ENCODE results near the gene CTBP2. TPM values are rescaled to one million over a fixed set of nuclear protein-coding genes. Genes with fewer than 3 reads are reported as not detected.

Gene CTBP2
- total RNA-seq, 1 experiment from 2014 or later, result 125 TPM

- no peak for TF ChIP-seq TCF7L2 (IDR thresholded peaks at IDR 0.05; ENCODE audit: low read depth, low read length)
- TF ChIP-seq, protein P1, sequence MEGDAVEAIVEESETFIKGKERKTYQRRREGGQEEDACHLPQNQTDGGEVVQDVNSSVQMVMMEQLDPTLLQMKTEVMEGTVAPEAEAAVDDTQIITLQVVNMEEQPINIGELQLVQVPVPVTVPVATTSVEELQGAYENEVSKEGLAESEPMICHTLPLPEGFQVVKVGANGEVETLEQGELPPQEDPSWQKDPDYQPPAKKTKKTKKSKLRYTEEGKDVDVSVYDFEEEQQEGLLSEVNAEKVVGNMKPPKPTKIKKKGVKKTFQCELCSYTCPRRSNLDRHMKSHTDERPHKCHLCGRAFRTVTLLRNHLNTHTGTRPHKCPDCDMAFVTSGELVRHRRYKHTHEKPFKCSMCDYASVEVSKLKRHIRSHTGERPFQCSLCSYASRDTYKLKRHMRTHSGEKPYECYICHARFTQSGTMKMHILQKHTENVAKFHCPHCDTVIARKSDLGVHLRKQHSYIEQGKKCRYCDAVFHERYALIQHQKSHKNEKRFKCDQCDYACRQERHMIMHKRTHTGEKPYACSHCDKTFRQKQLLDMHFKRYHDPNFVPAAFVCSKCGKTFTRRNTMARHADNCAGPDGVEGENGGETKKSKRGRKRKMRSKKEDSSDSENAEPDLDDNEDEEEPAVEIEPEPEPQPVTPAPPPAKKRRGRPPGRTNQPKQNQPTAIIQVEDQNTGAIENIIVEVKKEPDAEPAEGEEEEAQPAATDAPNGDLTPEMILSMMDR (IDR thresholded peaks at IDR 0.05), result no peak
- TF ChIP-seq SIN3A (IDR thresholded peaks at IDR 0.05; ENCODE audit: borderline replicate concordance, insufficient read depth, low read depth, low read length), result no peak
- TF ChIP-seq, protein P2, sequence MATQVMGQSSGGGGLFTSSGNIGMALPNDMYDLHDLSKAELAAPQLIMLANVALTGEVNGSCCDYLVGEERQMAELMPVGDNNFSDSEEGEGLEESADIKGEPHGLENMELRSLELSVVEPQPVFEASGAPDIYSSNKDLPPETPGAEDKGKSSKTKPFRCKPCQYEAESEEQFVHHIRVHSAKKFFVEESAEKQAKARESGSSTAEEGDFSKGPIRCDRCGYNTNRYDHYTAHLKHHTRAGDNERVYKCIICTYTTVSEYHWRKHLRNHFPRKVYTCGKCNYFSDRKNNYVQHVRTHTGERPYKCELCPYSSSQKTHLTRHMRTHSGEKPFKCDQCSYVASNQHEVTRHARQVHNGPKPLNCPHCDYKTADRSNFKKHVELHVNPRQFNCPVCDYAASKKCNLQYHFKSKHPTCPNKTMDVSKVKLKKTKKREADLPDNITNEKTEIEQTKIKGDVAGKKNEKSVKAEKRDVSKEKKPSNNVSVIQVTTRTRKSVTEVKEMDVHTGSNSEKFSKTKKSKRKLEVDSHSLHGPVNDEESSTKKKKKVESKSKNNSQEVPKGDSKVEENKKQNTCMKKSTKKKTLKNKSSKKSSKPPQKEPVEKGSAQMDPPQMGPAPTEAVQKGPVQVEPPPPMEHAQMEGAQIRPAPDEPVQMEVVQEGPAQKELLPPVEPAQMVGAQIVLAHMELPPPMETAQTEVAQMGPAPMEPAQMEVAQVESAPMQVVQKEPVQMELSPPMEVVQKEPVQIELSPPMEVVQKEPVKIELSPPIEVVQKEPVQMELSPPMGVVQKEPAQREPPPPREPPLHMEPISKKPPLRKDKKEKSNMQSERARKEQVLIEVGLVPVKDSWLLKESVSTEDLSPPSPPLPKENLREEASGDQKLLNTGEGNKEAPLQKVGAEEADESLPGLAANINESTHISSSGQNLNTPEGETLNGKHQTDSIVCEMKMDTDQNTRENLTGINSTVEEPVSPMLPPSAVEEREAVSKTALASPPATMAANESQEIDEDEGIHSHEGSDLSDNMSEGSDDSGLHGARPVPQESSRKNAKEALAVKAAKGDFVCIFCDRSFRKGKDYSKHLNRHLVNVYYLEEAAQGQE (IDR thresholded peaks at IDR 0.05; ENCODE audit: insufficient read depth in 1 of 2, low read depth in 2 of 2, low read length in 1 of 2), result no peak
- no peak for TF ChIP-seq POLR2AphosphoS5 (IDR thresholded peaks at IDR 0.05; ENCODE audit: low read depth, low read length)
- BruUV-seq (replicated peaks), result no TSS peak
- ATAC-seq (no peak), DNase-seq (ENCODE audit: low read depth, low spot score) (no peak)
- in situ Hi-C loops (cut with HindIII; ENCODE audit: low pct_unique_long_range_greater_than_20kb, low sequenced_read_pairs) (no loop called here), intact Hi-C loops (cut with micrococcal nuclease; ENCODE audit: unreplicated experiment) (no loop called here)
- H3K4me3 ChIP-seq (ENCODE audit: low read depth in 2 of 2, low read length in 2 of 2), result no peak overlapping the region
- H3K9me3 ChIP-seq (ENCODE audit: control insufficient read depth, insufficient read depth, low read depth, low read length), result no peaks in the 10 kb centered on the region
- no peak overlapping the region for H3K27ac ChIP-seq (ENCODE audit: low read length)
- no peaks in the 10 kb centered on the region for H3K4me1 ChIP-seq (ENCODE audit: control insufficient read depth, insufficient read depth, low read length)
- peaks cover 15% of the 10 kb centered on the region; the same call in 1 of the 2 replicates for H3K36me3 ChIP-seq (ENCODE audit: control insufficient read depth, insufficient read depth, low read length)
- CTCF ChIA-PET, result no interaction called here
- no peaks in the 10 kb centered on the region for H3K27me3 ChIP-seq (ENCODE audit: control insufficient read depth, insufficient read depth, low read length)
- POLR2A ChIA-PET, result no interaction called here
These were observed 189.1 kb downstream of the CTBP2 start for GRCh38 chr10:124971276-124971675.

GRCh38 chr10:124967255-124967654, 193.1 kb downstream of the CTBP2 start:
- no peaks in the 10 kb centered on the region for H3K27me3 ChIP-seq (ENCODE audit: control insufficient read depth, insufficient read depth, low read length)
- in situ Hi-C loops (cut with HindIII; ENCODE audit: low pct_unique_long_range_greater_than_20kb, low sequenced_read_pairs), result no loop called here
- intact Hi-C loops (cut with micrococcal nuclease; ENCODE audit: unreplicated experiment), result no loop called here
- H3K4me3 ChIP-seq (ENCODE audit: low read depth in 2 of 2, low read length in 2 of 2), result no peak overlapping the region
- TF ChIP-seq POLR2AphosphoS5 (IDR thresholded peaks at IDR 0.05; ENCODE audit: low read depth, low read length) (no peak), TCF7L2 (IDR thresholded peaks at IDR 0.05; ENCODE audit: low read depth, low read length) (no peak)
- TF ChIP-seq, protein P1 (IDR thresholded peaks at IDR 0.05), result no peak
- TF ChIP-seq, protein P2 (IDR thresholded peaks at IDR 0.05; ENCODE audit: insufficient read depth in 1 of 2, low read depth in 2 of 2, low read length in 1 of 2), result no peak
- ATAC-seq (no peak), DNase-seq (ENCODE audit: low read depth, low spot score) (no peak)
- H3K36me3 ChIP-seq (ENCODE audit: control insufficient read depth, insufficient read depth, low read length), result peaks cover 11% of the 10 kb centered on the region; the same call in 1 of the 2 replicates
- ChIA-PET POLR2A (no interaction called here), CTCF (no interaction called here)
- H3K9me3 ChIP-seq (ENCODE audit: control insufficient read depth, insufficient read depth, low read depth, low read length), result no peaks in the 10 kb centered on the region
- H3K27ac ChIP-seq (ENCODE audit: low read length), result no peak overlapping the region
- BruUV-seq (replicated peaks), result no TSS peak
- no peaks in the 10 kb centered on the region for H3K4me1 ChIP-seq (ENCODE audit: control insufficient read depth, insufficient read depth, low read length)

Measured in Panc1 (cell line).